GM23248 (cell line): ENCODE results near the gene GTPBP4. TPM values are rescaled to one million over a fixed set of nuclear protein-coding genes. Genes with fewer than 3 reads are reported as not detected.

Experiments used
- DNase-seq: peaks from one replicate; pipeline ENCODE4 v3.0.0-alpha.2; 2015
- H2AFZ ChIP-seq: fragments of 200-600 bp; sonication (generic); 2 replicates; pipeline ENCODE4 v1.6.1; 2016; ENCODE audit warnings: antibody characterized with exemption
- H3F3A ChIP-seq: fragments of 200-600 bp; sonication (generic); 2 replicates; pipeline ENCODE4 v1.6.1; 2016; ENCODE audit warnings: mild to moderate bottlenecking, antibody characterized with exemption, mixed run types; ENCODE audit not compliant: insufficient read depth
- H3K27ac ChIP-seq: fragments of 200-600 bp; sonication (generic); 2 replicates; pipeline ENCODE4 v1.5.1; 2016; ENCODE audit warnings: mild to moderate bottlenecking
- H3K27me3 ChIP-seq: fragments of 200-600 bp; sonication (generic); replicated peaks from 2 replicates; pipeline ENCODE4 v1.6.1; 2016; ENCODE audit warnings: mild to moderate bottlenecking; ENCODE audit not compliant: insufficient read depth
- H3K36me3 ChIP-seq: fragments of 200-600 bp; sonication (generic); 2 replicates; pipeline ENCODE4 v1.6.1; 2016; ENCODE audit warnings: low read depth, mild to moderate bottlenecking
- H3K4me1 ChIP-seq: fragments of 200-600 bp; sonication (generic); 2 replicates; pipeline ENCODE4 v1.6.1; 2016; ENCODE audit warnings: mild to moderate bottlenecking; ENCODE audit not compliant: insufficient read depth
- H3K4me2 ChIP-seq: fragments of 200-600 bp; sonication (generic); one replicate; pipeline ENCODE4 v1.6.1; 2016; ENCODE audit warnings: mild to moderate bottlenecking; ENCODE audit not compliant: unreplicated experiment
- H3K4me3 ChIP-seq: fragments of 200-600 bp; sonication (generic); 2 replicates; pipeline ENCODE4 v1.5.1; 2016; ENCODE audit warnings: mild to moderate bottlenecking
- H3K79me2 ChIP-seq: fragments of 200-600 bp; sonication (generic); 2 replicates; pipeline ENCODE4 v1.6.1; 2016; ENCODE audit warnings: mild to moderate bottlenecking; ENCODE audit not compliant: insufficient read depth
- H3K9ac ChIP-seq: fragments of 200-600 bp; sonication (generic); 2 replicates; pipeline ENCODE4 v1.6.1; 2016; ENCODE audit warnings: mild to moderate bottlenecking
- H3K9me2 ChIP-seq: fragments of 200-600 bp; sonication (generic); 2 replicates; pipeline ENCODE4 v1.6.1; 2016; ENCODE audit warnings: mixed run types, mild to moderate bottlenecking, moderate library complexity; ENCODE audit not compliant: insufficient read depth
- H3K9me3 ChIP-seq: fragments of 200-600 bp; sonication (generic); one replicate; pipeline ENCODE4 v1.6.1; 2017; ENCODE audit warnings: low read depth
- H4K20me1 ChIP-seq: fragments of 200-600 bp; sonication (generic); 2 replicates; pipeline ENCODE4 v1.6.0; 2016; ENCODE audit not compliant: insufficient read depth
- EZH2 ChIP-seq: fragments of 200-600 bp; sonication (generic); IDR thresholded peaks from 2 replicates; pipeline ENCODE4 v1.6.1; 2018; ENCODE audit warnings: antibody characterized with exemption, mild to moderate bottlenecking; ENCODE audit not compliant: insufficient read depth, poor library complexity, severe bottlenecking
- EZH2phosphoT487 ChIP-seq: fragments of 200-600 bp; sonication (generic); IDR thresholded peaks from 2 replicates; pipeline ENCODE4 v1.6.1; 2018; ENCODE audit warnings: antibody characterized with exemption, moderate library complexity, mild to moderate bottlenecking, low read depth; ENCODE audit not compliant: insufficient read depth
- WGBS, 2 experiments: methylation state at CpG; one replicate each; pipeline ENCODE4 v1.1.6; 2015 to 2017; ENCODE audit warnings: low lambda C conversion rate in 2 of 2, low coverage in 1 of 2; ENCODE audit errors: missing lambda C conversion rate in 2 of 2; 5-methylcytosine and 5-hydroxymethylcytosine counted together
- in situ Hi-C: fragments of 300-500 bp; cut with MboI; formaldehyde crosslinking; loops from 2 replicates; pipeline ENCODE4 v1.15.0; 2020
- polyA plus RNA-seq: library from polyadenylated mRNA; unstranded; fragments of >200 nt; fragmentation: Nextera tagmentation; extraction: Ambion mirVana; gene quantifications from 2 replicates; pipeline ENCODE4 v1.2.1, GENCODE V29; 2016
- total RNA-seq: library from RNA; depleted of rRNA; stranded (reverse); fragments of >200 nt; shearing (Covaris generic); gene quantifications from 2 replicates; pipeline ENCODE4 v1.2.3, GENCODE V29; 2014

GTPBP4 gene
- total and polyA plus RNA-seq, 2 experiments from 2014 or later: 34.3 to 71.6 TPM

- H3K36me3 ChIP-seq: no peaks in the 10 kb centered on the region
- DNase-seq: no peak
- no peaks in the 10 kb centered on the region for H3K9me2 ChIP-seq
- H3F3A ChIP-seq: no peaks in the 10 kb centered on the region
- H3K4me2 ChIP-seq: no peak overlapping the region
- TF ChIP-seq EZH2phosphoT487 (no peak), EZH2 (no peak)
- H3K79me2 ChIP-seq: no peaks in the 10 kb centered on the region
- H3K4me3 ChIP-seq: no peak overlapping the region
- WGBS, 2 experiments: 96 to 100% methylated on average over 5 of the region's 5 CpGs
- in situ Hi-C loops: no loop called here
- H3K9ac ChIP-seq: no peak overlapping the region
- H2AFZ ChIP-seq: no peak overlapping the region
- no peaks in the 10 kb centered on the region for H3K27me3 ChIP-seq
- H3K4me1 ChIP-seq: peaks cover 15% of the 10 kb centered on the region; the same call in 1 of the 2 replicates
- no peaks in the 10 kb centered on the region for H4K20me1 ChIP-seq
- no peaks in the 10 kb centered on the region for H3K9me3 ChIP-seq
- no peak overlapping the region for H3K27ac ChIP-seq
Observed at GRCh38 chr10:974785-975074, 13.5 kb upstream of the GTPBP4 start.

GRCh38 chr10:976316-976715, 11.9 kb upstream of the GTPBP4 start:
- in situ Hi-C loops: no loop called here
- Histone ChIP-seq H3K9me2 (no peaks in the 10 kb centered on the region), H2AFZ (no peak overlapping the region), H3K4me3 (no peak overlapping the region), H3K79me2 (no peaks in the 10 kb centered on the region), H3K4me2 (no peak overlapping the region), H3K9ac (no peak overlapping the region), H3F3A (no peaks in the 10 kb centered on the region), H3K9me3 (no peaks in the 10 kb centered on the region), H3K4me1 (peaks cover 2% of the 10 kb centered on the region; the same call in 1 of the 2 replicates), H3K36me3 (no peaks in the 10 kb centered on the region), H3K27ac (no peak overlapping the region), H4K20me1 (no peaks in the 10 kb centered on the region), H3K27me3 (no peaks in the 10 kb centered on the region)
- no peak for DNase-seq
- TF ChIP-seq EZH2phosphoT487 (no peak), EZH2 (no peak)
- 94% methylated on average over 22 of the region's 22 CpGs for WGBS, 2 experiments

GRCh38 chr10:978826-979421, 9.3 kb upstream of the GTPBP4 start:
- H3K36me3 ChIP-seq: no peaks in the 10 kb centered on the region
- H3K9me3 ChIP-seq: no peaks in the 10 kb centered on the region
- no peak for TF ChIP-seq EZH2phosphoT487
- no peak for TF ChIP-seq EZH2
- H3K4me3 ChIP-seq: no peak overlapping the region
- H3F3A ChIP-seq: no peaks in the 10 kb centered on the region
- in situ Hi-C loops: no loop called here
- H3K27me3 ChIP-seq: no peaks in the 10 kb centered on the region
- no peak overlapping the region for H3K4me2 ChIP-seq
- H3K9me2 ChIP-seq: no peaks in the 10 kb centered on the region
- WGBS, 2 experiments: 90 to 91% methylated on average over 2 of the region's 2 CpGs
- H3K27ac ChIP-seq: no peak overlapping the region
- H3K9ac ChIP-seq: no peak overlapping the region
- H2AFZ ChIP-seq: no peak overlapping the region
- no peaks in the 10 kb centered on the region for H4K20me1 ChIP-seq
- H3K4me1 ChIP-seq: no peaks in the 10 kb centered on the region
- H3K79me2 ChIP-seq: peaks cover 16% of the 10 kb centered on the region
- peak; percentile 26 for DNase-seq

- Histone ChIP-seq H3K4me3 (no peak overlapping the region), H3K4me2 (no peak overlapping the region), H3K9me3 (no peaks in the 10 kb centered on the region), H3K27me3 (no peaks in the 10 kb centered on the region), H3K9ac (no peak overlapping the region), H3K27ac (no peak overlapping the region), H3F3A (peaks cover 1% of the 10 kb centered on the region; the same call in 1 of the 2 replicates), H4K20me1 (no peaks in the 10 kb centered on the region), H3K79me2 (peaks cover 33% of the 10 kb centered on the region), H2AFZ (no peak overlapping the region), H3K36me3 (no peaks in the 10 kb centered on the region), H3K9me2 (no peaks in the 10 kb centered on the region), H3K4me1 (no peaks in the 10 kb centered on the region)
- 96% methylated on average over 5 of the region's 5 CpGs for WGBS, 2 experiments
- no peak for DNase-seq
- no peak for TF ChIP-seq EZH2phosphoT487
- TF ChIP-seq EZH2: no peak
- in situ Hi-C loops: no loop called here
Observed at GRCh38 chr10:980468-981093, 7.7 kb upstream of the GTPBP4 start.
